Thyroid gland (tissue), 4 donors: ENCODE measurements around the gene ADAMTSL1. TPM values are rescaled to one million over a fixed set of nuclear protein-coding genes. Genes with fewer than 3 reads are reported as not detected.

Experiments used
- DNase-seq, 2 donors: peaks; one replicate each; pipeline ENCODE4 v3.0.0-alpha.2; 2019
- H3K27ac ChIP-seq, 3 donors: fragments of 200-600 bp; sonication (generic); 1 replicate in 2 of 3; 2 replicates in 1 of 3; pipeline ENCODE4 v1.5.1; 2016 to 2019; ENCODE audit warnings: mild to moderate bottlenecking in 1 of 3, moderate library complexity in 1 of 3
- H3K27me3 ChIP-seq: fragments of 200-600 bp; sonication (generic); one replicate; pipeline ENCODE4 v1.5.1; 2019
- H3K36me3 ChIP-seq, 2 donors: fragments of 200-600 bp; sonication (generic); one replicate each; pipeline ENCODE4 v1.5.1; 2016 to 2019
- H3K4me1 ChIP-seq, 2 donors: fragments of 200-600 bp; sonication (generic); one replicate each; pipeline ENCODE4 v1.5.1; 2017 to 2019
- H3K4me3 ChIP-seq, 3 donors: fragments of 200-600 bp; sonication (generic); replicated peaks in 1 of 3; 1 replicate in 2 of 3; 2 replicates in 1 of 3; pipeline ENCODE4 v1.5.1; 2016; ENCODE audit warnings: mild to moderate bottlenecking in 1 of 3
- H3K9me3 ChIP-seq: fragments of 200-600 bp; sonication (generic); one replicate; pipeline ENCODE4 v1.5.1; 2017
- CTCF ChIP-seq, 6 experiments: fragments of 200-600 bp in 3 of 6; fragments of 450-650 bp in 3 of 6; sonication (generic) in 3 of 6; IDR thresholded peaks; one replicate each; pipeline ENCODE4 v1.5.1; 2016 to 2019; ENCODE audit warnings: antibody characterized with exemption in 6 of 6, mild to moderate bottlenecking in 2 of 6, inconsistent platforms in 1 of 6, moderate library complexity in 1 of 6
- POLR2A ChIP-seq, 2 donors: fragments of 450-650 bp; IDR thresholded peaks; one replicate each; pipeline ENCODE4 v1.6.1; 2017; ENCODE audit warnings: antibody characterized with exemption in 2 of 2, mild to moderate bottlenecking in 2 of 2, moderate library complexity in 1 of 2
- WGBS, 2 donors: methylation state at CpG; one replicate each; pipeline ENCODE4 v1.1.5; 2017; 5-methylcytosine and 5-hydroxymethylcytosine counted together
- intact Hi-C: fragments of 100-400 bp; cut with DNase I; formaldehyde crosslinking; loops from one replicate; pipeline ENCODE4 v1.15.1; 2023
- total RNA-seq, 4 donors: library from RNA; depleted of rRNA; stranded (reverse); fragments of >200 nt; gene quantifications; one replicate each; pipeline ENCODE4 v1.2.3, GENCODE V29; 2016

Gene ADAMTSL1
- total RNA-seq, 4 donors from 2014 or later: 1.6 to 9.0 (median 4.8) TPM

DNA sequence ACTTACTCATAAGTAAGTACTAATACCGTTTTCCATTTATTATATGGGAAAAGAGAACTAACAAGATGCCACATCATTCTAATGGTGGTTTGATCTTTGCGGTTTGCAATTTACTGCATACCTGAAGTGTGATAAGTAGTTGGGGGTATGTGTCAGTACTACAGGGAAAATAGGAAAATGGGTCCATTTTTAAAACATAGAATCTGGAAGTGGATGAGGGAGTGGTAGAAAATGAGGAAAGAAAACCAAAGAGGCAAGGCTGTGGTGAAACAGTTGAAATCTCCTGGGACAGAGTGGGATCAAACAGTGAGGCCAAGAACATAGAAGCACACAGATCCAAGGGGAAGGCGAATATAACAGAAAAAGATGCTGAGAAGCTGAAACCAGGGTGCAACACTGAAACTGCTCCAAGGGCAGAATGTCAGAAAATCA is 6.7 kb downstream of the ADAMTSL1 start:
- no peaks in the 10 kb centered on the region for H3K27me3 ChIP-seq
- no peak overlapping the region for H3K4me3 ChIP-seq
- TF ChIP-seq CTCF (IDR thresholded peaks at IDR 0.05) (no peak), POLR2A (IDR thresholded peaks at IDR 0.05) (no peak)
- no peak for DNase-seq
- H3K36me3 ChIP-seq: no peaks in the 10 kb centered on the region
- H3K27ac ChIP-seq: no peak overlapping the region
- intact Hi-C loops: no loop called here
- no peaks in the 10 kb centered on the region for H3K9me3 ChIP-seq
- WGBS, 2 donors: 73 to 76% methylated on average over 3 of the region's 3 CpGs
- H3K4me1 ChIP-seq: no peaks in the 10 kb centered on the region

DNA sequence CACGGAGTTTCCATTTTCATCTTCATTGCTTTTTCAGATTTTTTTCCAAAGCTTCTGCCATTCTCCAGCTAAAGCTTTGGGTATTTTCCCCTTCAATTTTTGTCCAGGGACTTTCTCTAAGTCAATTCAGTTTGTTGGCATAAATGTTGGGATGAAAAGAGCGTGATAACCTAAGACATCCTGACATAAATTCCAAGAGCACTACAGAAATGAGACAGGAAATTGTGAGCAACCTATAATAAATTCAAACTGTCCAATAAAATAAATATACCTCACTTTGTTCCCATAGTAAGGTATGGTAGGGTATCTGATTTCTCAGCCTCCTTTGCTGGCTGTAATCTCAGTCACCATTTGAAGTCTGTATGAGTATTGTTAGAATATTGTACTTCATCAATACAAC is 8.4 kb downstream of the ADAMTSL1 start:
- H3K27me3 ChIP-seq: no peaks in the 10 kb centered on the region
- WGBS, 2 donors: 84 to 86% methylated on average over 2 of the region's 2 CpGs
- no peak overlapping the region for H3K4me3 ChIP-seq
- intact Hi-C loops: no loop called here
- DNase-seq: no peak
- H3K4me1 ChIP-seq: no peaks in the 10 kb centered on the region
- H3K27ac ChIP-seq: no peak overlapping the region
- no peaks in the 10 kb centered on the region for H3K36me3 ChIP-seq
- no peaks in the 10 kb centered on the region for H3K9me3 ChIP-seq
- TF ChIP-seq POLR2A (IDR thresholded peaks at IDR 0.05) (no peak), CTCF (IDR thresholded peaks at IDR 0.05) (no peak)

DNA sequence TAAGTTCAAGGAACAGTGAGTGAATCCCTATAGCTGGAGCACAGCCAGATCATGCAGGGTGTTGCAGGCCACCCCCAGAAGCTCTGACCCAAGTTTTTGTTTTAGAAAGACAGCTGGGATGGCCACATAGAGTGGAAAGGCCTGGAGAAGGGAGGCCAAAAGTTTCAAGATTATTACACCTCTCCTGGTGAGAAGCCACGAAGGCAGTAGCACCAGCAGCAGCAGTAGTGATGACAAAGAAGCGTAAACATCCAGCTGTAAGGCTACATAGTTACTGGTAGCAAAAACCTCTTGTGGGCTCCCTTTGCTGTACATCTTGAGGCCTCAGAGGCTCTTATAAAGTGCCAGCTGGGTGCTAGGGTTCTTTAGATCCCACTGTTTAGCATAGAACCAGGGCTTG is 11.8 kb downstream of the ADAMTSL1 start:
- Histone ChIP-seq H3K4me1 (no peaks in the 10 kb centered on the region), H3K27ac (no peak overlapping the region), H3K4me3 (no peak overlapping the region), H3K9me3 (no peaks in the 10 kb centered on the region), H3K27me3 (no peaks in the 10 kb centered on the region), H3K36me3 (no peaks in the 10 kb centered on the region)
- 86 to 87% methylated on average over 2 of the region's 2 CpGs for WGBS, 2 donors
- intact Hi-C loops: no loop called here
- TF ChIP-seq CTCF (IDR thresholded peaks at IDR 0.05): no peak
- no peak for TF ChIP-seq POLR2A (IDR thresholded peaks at IDR 0.05)
- no peak for DNase-seq

- no peak overlapping the region for H3K27ac ChIP-seq
- no peaks in the 10 kb centered on the region for H3K27me3 ChIP-seq
- no peak overlapping the region for H3K4me3 ChIP-seq
- intact Hi-C loops: no loop called here
- H3K36me3 ChIP-seq: no peaks in the 10 kb centered on the region
- TF ChIP-seq POLR2A (IDR thresholded peaks at IDR 0.05): no peak
- TF ChIP-seq CTCF (IDR thresholded peaks at IDR 0.05): no peak
- 88 to 91% methylated on average over 7 of the region's 7 CpGs for WGBS, 2 donors
- no peaks in the 10 kb centered on the region for H3K9me3 ChIP-seq
- no peak for DNase-seq
- H3K4me1 ChIP-seq: no peaks in the 10 kb centered on the region
Measured at GRCh38 chr9:18487611-18488010, 13.7 kb downstream of the ADAMTSL1 start.

GRCh38 chr9:18488886-18489285 is 14.9 kb downstream of the ADAMTSL1 start:
- no peaks in the 10 kb centered on the region for H3K36me3 ChIP-seq
- H3K9me3 ChIP-seq: no peaks in the 10 kb centered on the region
- 88 to 98% methylated on average over 2 of the region's 2 CpGs for WGBS, 2 donors
- no peak overlapping the region for H3K27ac ChIP-seq
- no peak overlapping the region for H3K4me3 ChIP-seq
- no peak for TF ChIP-seq POLR2A (IDR thresholded peaks at IDR 0.05)
- no peak for TF ChIP-seq CTCF (IDR thresholded peaks at IDR 0.05)
- H3K4me1 ChIP-seq: no peaks in the 10 kb centered on the region
- intact Hi-C loops: no loop called here
- no peaks in the 10 kb centered on the region for H3K27me3 ChIP-seq
- DNase-seq: no peak
